Natural killer cell (primary cell): ENCODE measurements around the gene ZBED1. TPM values are rescaled to one million over a fixed set of nuclear protein-coding genes. Genes with fewer than 3 reads are reported as not detected.

ENCODE experiments used
- ATAC-seq, 3 donors: fragments of 150-1000 bp in 2 of 3; fragments of 200-7000 bp in 1 of 3; cut with Tn5 transposase; 1 replicate in 1 of 3; 2 replicates in 2 of 3; pipeline ENCODE4 v1.10.0; 2021; ENCODE audit warnings: mild to moderate bottlenecking in 2 of 3, moderate library complexity in 2 of 3
- DNase-seq, 2 donors: peaks; one replicate each; pipeline versions ENCODE4 v3.0.0 to v3.0.0-alpha.2; 2013 to 2021; ENCODE audit warnings: mixed read lengths in 1 of 2
- H3K27ac ChIP-seq: one replicate; pipeline ENCODE4 v1.5.1; 2013; ENCODE audit warnings: mild to moderate bottlenecking, low read length
- H3K27me3 ChIP-seq: one replicate; pipeline ENCODE4 v1.6.1; 2013; ENCODE audit warnings: low read length; ENCODE audit not compliant: control insufficient read depth, insufficient read depth
- H3K36me3 ChIP-seq: one replicate; pipeline ENCODE4 v1.6.1; 2013; ENCODE audit warnings: low read length; ENCODE audit not compliant: control insufficient read depth, insufficient read depth
- H3K4me1 ChIP-seq: one replicate; pipeline ENCODE4 v1.6.1; 2013; ENCODE audit warnings: low read length; ENCODE audit not compliant: control insufficient read depth, insufficient read depth
- H3K4me3 ChIP-seq: one replicate; pipeline ENCODE4 v1.5.1; 2013; ENCODE audit warnings: low read length
- H3K9me3 ChIP-seq: one replicate; pipeline ENCODE4 v1.6.1; 2013; ENCODE audit warnings: low read length; ENCODE audit not compliant: control insufficient read depth, insufficient read depth
- H3K27ac Mint-ChIP-seq, 2 donors: one replicate each; pipeline ENCODE4 v1.8.0; 2022; ENCODE audit warnings: mild to moderate bottlenecking in 2 of 2, mixed read lengths in 2 of 2, moderate library complexity in 1 of 2
- H3K27me3 Mint-ChIP-seq, 2 donors: one replicate each; pipeline ENCODE4 v1.8.0; 2022; ENCODE audit warnings: low read depth in 2 of 2, mixed read lengths in 2 of 2
- H3K36me3 Mint-ChIP-seq: one replicate; pipeline ENCODE4 v1.8.0; 2022; ENCODE audit warnings: mixed read lengths
- H3K4me1 Mint-ChIP-seq, 2 donors: one replicate each; pipeline ENCODE4 v1.8.0; 2022; ENCODE audit warnings: mixed read lengths in 2 of 2
- H3K4me3 Mint-ChIP-seq: one replicate; pipeline ENCODE4 v1.8.0; 2022; ENCODE audit warnings: mild to moderate bottlenecking, moderate library complexity, mixed read lengths
- H3K9me3 Mint-ChIP-seq, 2 donors: one replicate each; pipeline ENCODE4 v1.8.0; 2022; ENCODE audit warnings: mixed read lengths in 2 of 2
- WGBS: methylation state at CpG from one replicate; pipeline ENCODE4 v1.1.7; 2013; ENCODE audit warnings: missing lambda C conversion rate; ENCODE audit not compliant: insufficient coverage; 5-methylcytosine and 5-hydroxymethylcytosine counted together
- intact Hi-C: fragments of 100-400 bp; cut with micrococcal nuclease; formaldehyde crosslinking; loops from one replicate; pipeline ENCODE4 v1.14.2; 2022
- total RNA-seq, 4 donors: library from RNA; stranded (reverse); fragments of 120-200 nt in 1 of 4; gene quantifications; one replicate each; pipeline versions ENCODE4 v1.2.3 to v1.2.4, GENCODE V29; 2013 to 2022
- TF ChIP-seq, protein P1 (sequence below): fragments of 200-600 bp; IDR thresholded peaks from one replicate; pipeline ENCODE4 v1.8.0; 2022; ENCODE audit warnings: antibody characterized with exemption

The ZBED1 gene
- total RNA-seq, 3 donors from 2014 or later (not counting 1 experiment from before 2014, with no cell fraction given), result 30.5 to 36.3 (median 33.8) TPM

DNA sequence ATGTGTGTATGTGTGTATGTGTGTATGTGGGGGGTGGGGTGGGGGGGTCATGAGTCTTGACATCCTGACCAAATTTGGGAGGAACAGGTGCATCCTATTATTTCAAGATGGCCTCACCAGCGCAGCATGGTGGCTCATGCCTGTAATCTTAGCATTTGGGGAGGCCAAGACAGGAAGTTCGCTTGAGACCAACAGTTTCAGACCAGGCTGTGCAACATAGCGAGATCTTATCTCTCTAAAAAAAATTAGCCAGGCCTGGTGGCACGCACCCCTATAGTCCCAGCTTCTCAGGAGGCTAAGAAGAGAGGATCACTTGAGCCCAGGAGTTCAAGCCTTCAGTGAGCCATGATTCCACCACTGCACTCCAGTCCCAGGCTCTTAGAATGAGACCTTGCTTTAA is 47.0 kb upstream of the ZBED1 start:
- intact Hi-C loops, result no loop called here
- no peak for ATAC-seq
- H3K9me3 ChIP-seq, result no peaks in the 10 kb centered on the region
- H3K4me1 Mint-ChIP-seq, result no peaks in the 10 kb centered on the region
- TF ChIP-seq, protein P1, sequence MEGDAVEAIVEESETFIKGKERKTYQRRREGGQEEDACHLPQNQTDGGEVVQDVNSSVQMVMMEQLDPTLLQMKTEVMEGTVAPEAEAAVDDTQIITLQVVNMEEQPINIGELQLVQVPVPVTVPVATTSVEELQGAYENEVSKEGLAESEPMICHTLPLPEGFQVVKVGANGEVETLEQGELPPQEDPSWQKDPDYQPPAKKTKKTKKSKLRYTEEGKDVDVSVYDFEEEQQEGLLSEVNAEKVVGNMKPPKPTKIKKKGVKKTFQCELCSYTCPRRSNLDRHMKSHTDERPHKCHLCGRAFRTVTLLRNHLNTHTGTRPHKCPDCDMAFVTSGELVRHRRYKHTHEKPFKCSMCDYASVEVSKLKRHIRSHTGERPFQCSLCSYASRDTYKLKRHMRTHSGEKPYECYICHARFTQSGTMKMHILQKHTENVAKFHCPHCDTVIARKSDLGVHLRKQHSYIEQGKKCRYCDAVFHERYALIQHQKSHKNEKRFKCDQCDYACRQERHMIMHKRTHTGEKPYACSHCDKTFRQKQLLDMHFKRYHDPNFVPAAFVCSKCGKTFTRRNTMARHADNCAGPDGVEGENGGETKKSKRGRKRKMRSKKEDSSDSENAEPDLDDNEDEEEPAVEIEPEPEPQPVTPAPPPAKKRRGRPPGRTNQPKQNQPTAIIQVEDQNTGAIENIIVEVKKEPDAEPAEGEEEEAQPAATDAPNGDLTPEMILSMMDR, result no peak
- peaks cover 3 to 16% of the 10 kb centered on the region in 2 donors for H3K27me3 Mint-ChIP-seq
- no peaks in the 10 kb centered on the region for H3K4me1 ChIP-seq
- H3K4me3 ChIP-seq, result no peak overlapping the region
- H3K4me3 Mint-ChIP-seq, result no peak overlapping the region
- no peaks in the 10 kb centered on the region for H3K36me3 ChIP-seq
- 68% methylated on average over 4 of the region's 4 CpGs for WGBS
- no peaks in the 10 kb centered on the region for H3K36me3 Mint-ChIP-seq
- no peak for DNase-seq
- no peaks in the 10 kb centered on the region for H3K27me3 ChIP-seq
- no peaks in the 10 kb centered on the region for H3K9me3 Mint-ChIP-seq
- no peak overlapping the region for H3K27ac ChIP-seq
- H3K27ac Mint-ChIP-seq, result no peak overlapping the region

DNA sequence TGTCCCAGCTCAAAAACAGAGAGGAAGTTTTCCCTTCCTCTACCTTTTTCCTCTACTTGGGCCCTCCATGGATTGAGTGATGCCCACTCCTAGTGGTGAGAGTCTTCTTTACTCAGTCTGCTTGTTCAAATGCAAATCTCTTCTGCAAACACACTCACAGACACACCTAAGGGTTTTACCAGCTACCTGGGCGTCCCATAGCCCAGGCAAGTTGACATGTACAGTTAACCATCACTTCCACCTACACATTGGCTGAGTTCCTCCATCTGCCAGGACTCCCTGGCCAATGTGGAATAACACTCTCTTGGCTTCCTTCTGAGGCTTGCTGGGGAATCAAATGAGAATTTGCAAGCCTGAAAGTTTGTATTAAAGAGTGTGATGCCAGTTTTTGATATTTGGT is 45.7 kb upstream of the ZBED1 start:
- Histone ChIP-seq H3K4me1 (no peaks in the 10 kb centered on the region), H3K4me3 (no peak overlapping the region), H3K27me3 (no peaks in the 10 kb centered on the region), H3K9me3 (no peaks in the 10 kb centered on the region), H3K36me3 (no peaks in the 10 kb centered on the region), H3K27ac (no peak overlapping the region)
- intact Hi-C loops, result no loop called here
- DNase-seq (no peak), ATAC-seq (no peak)
- no peaks in the 10 kb centered on the region for H3K36me3 Mint-ChIP-seq
- H3K27ac Mint-ChIP-seq, result no peak overlapping the region
- no peaks in the 10 kb centered on the region for H3K9me3 Mint-ChIP-seq
- no peak overlapping the region for H3K4me3 Mint-ChIP-seq
- peaks cover 0 to 13% of the 10 kb centered on the region in 2 donors for H3K27me3 Mint-ChIP-seq
- TF ChIP-seq, protein P1, result no peak
- 77% methylated on average over 1 of the region's 1 CpG for WGBS
- H3K4me1 Mint-ChIP-seq, result no peaks in the 10 kb centered on the region

DNA sequence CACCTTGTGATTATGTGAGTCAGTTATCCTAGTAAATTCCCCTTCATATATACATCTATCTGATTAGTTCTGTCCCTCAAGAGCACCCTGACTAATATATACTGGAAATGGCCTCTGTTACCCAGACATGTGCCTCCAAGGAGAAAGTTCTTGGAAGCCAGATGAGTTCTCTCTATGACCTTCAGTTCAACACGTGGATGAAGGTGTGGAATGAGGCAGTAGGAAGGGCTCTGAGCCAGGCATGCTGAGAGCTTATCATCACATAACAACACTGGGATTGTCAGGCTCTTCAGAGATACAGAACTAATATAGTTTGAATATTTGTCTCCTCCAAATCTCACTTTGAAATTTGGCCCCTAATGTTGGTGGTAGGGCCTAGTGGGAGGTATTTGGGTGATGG is 44.4 kb upstream of the ZBED1 start:
- TF ChIP-seq, protein P1, result no peak
- Mint-ChIP-seq H3K27ac (no peak overlapping the region), H3K36me3 (no peaks in the 10 kb centered on the region), H3K27me3 (peaks cover 0 to 13% of the 10 kb centered on the region in 2 donors), H3K9me3 (no peaks in the 10 kb centered on the region), H3K4me1 (no peaks in the 10 kb centered on the region), H3K4me3 (no peak overlapping the region)
- ATAC-seq (no peak), DNase-seq (no peak)
- H3K4me3 ChIP-seq, result no peak overlapping the region
- no peaks in the 10 kb centered on the region for H3K4me1 ChIP-seq
- WGBS, result 71% methylated on average over 1 of the region's 1 CpG
- intact Hi-C loops, result no loop called here
- no peaks in the 10 kb centered on the region for H3K9me3 ChIP-seq
- H3K36me3 ChIP-seq, result no peaks in the 10 kb centered on the region
- H3K27me3 ChIP-seq, result no peaks in the 10 kb centered on the region
- H3K27ac ChIP-seq, result no peak overlapping the region

DNA sequence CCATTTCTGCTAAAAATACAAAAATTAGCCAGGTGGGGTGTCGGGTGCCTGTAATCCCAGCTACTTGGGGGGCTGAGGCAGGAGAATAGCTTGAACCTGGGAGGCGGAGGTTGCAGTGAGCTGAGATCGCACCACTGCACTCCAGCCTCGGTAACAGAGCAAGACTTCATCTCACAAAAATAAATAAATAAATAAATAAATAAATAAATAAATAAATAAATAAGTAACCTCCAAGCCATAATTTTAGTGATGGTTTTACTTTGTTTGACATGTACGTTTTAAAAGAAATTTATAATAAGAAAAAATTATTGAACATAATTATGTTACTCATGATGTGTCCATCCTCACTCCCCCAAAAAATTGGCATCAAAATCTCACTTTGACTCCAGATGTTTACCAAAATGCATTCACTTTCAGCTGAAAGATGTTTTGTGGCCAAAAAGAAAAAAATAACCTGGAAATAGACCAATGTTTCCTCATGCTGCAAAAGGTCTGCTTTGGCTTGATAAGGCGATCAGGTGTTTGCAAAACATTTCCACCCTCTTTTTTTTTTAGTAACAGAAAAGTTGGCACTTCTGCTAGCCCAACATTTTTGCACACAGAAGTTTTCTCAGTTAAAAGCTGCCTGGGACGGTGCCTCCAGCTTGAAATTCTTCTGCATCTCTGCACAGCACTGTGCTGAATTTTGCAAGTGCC is 42.2 kb upstream of the ZBED1 start:
- Mint-ChIP-seq H3K27me3 (peaks cover 0 to 13% of the 10 kb centered on the region in 2 donors), H3K4me3 (no peak overlapping the region), H3K4me1 (no peaks in the 10 kb centered on the region), H3K27ac (no peak overlapping the region), H3K9me3 (no peaks in the 10 kb centered on the region), H3K36me3 (no peaks in the 10 kb centered on the region)
- Histone ChIP-seq H3K9me3 (no peaks in the 10 kb centered on the region), H3K27ac (no peak overlapping the region), H3K4me1 (no peaks in the 10 kb centered on the region), H3K4me3 (no peak overlapping the region), H3K27me3 (no peaks in the 10 kb centered on the region), H3K36me3 (no peaks in the 10 kb centered on the region)
- WGBS, result 52% methylated on average over 4 of the region's 7 CpGs
- DNase-seq, result no peak
- ATAC-seq, result no peak
- intact Hi-C loops, result no loop called here
- TF ChIP-seq, protein P1, result no peak
